ENCODE results near the gene TNFRSF8. TPM values are rescaled to one million over a fixed set of nuclear protein-coding genes. Genes with fewer than 3 reads are reported as not detected.
A peak's percentile ranks its signal among the peaks of the same experiment; 100 is the strongest.

The TNFRSF8 gene
- 0.12 TPM in 1 of 2 replicates, not detected in the other for total RNA-seq (2014; rRNA removed)
- percentile 9 among the genes with signal in this experiment for Bru-seq, nascent RNA
- percentile 15 among the genes with signal in this experiment for BruChase-seq, experiment 1, labeled RNA remaining after a 6-hour chase
- percentile 12 among the genes with signal in this experiment for BruChase-seq, experiment 2, labeled RNA remaining after a 2-hour chase
- long read RNA-seq = 0 reads

- no peak within 1 kb of the TSS for H3K9ac ChIP-seq (ENCODE audit: low read length)
- H3K27me3 ChIP-seq (ENCODE audit: low read length) = peaks cover 21% of the 10 kb centered on the region
- H3F3A ChIP-seq (ENCODE audit: low read length, unreplicated experiment) = no peaks in the 10 kb centered on the region
- ChIA-PET CTCF (no interaction called here), POLR2A (ENCODE audit: unreplicated experiment) (no interaction called here)
- no peak within 1 kb of the TSS for H3K4me2 ChIP-seq (ENCODE audit: low read length)
- BruUV-seq (replicated peaks) = no TSS peak
- TF ChIP-seq CTCF (conservative IDR thresholded peaks at IDR 0.05; ENCODE audit: low read depth, low read length) (no peak), EZH2 (IDR thresholded peaks at IDR 0.05; ENCODE audit: low read length, unreplicated experiment) (no peak), EZH2phosphoT487 (IDR thresholded peaks at IDR 0.05; ENCODE audit: borderline replicate concordance, low read length) (no peak)
- no peak within 1 kb of the TSS for H3K4me3 ChIP-seq (ENCODE audit: low read length)
- H3K36me3 ChIP-seq (ENCODE audit: low read depth, low read length) = no peaks in the 10 kb centered on the region
- no peaks in the 10 kb centered on the region for H3K4me1 ChIP-seq (ENCODE audit: insufficient read depth, low read length)
- no peaks in the 10 kb centered on the region for H3K79me2 ChIP-seq (ENCODE audit: low read length)
- H3K9me2 ChIP-seq (replicated peaks; ENCODE audit: low read length) = no peaks in the 10 kb centered on the region
- ATAC-seq (no peak), DNase-seq (no peak)
- intact Hi-C loops (cut with micrococcal nuclease) = no loop called here
- H3K9me3 ChIP-seq (ENCODE audit: low read length) = no peaks in the 10 kb centered on the region
- H3K27ac ChIP-seq (ENCODE audit: low read length) = no peak within 1 kb of the TSS
- H4K20me1 ChIP-seq (ENCODE audit: low read length) = no peaks in the 10 kb centered on the region
- H2AFZ ChIP-seq (ENCODE audit: low read length) = no peak within 1 kb of the TSS
These were observed at the start of gene TNFRSF8 for GRCh38 chr1:12063141-12064072. Gene TNFRSF8, plus strand, starts transcription at chr1:12063303. Its CDS starts 296 bp downstream, at chr1:12063599.

- Histone ChIP-seq H3K9me2 (replicated peaks; ENCODE audit: low read length) (no peaks in the 10 kb centered on the region), H3K9me3 (ENCODE audit: low read length) (no peaks in the 10 kb centered on the region), H3K79me2 (ENCODE audit: low read length) (no peaks in the 10 kb centered on the region), H3K9ac (ENCODE audit: low read length) (no peak overlapping the region), H3K36me3 (ENCODE audit: low read depth, low read length) (peaks cover 18% of the 10 kb centered on the region; the same call in 1 of the 2 replicates), H3K4me1 (ENCODE audit: insufficient read depth, low read length) (no peaks in the 10 kb centered on the region), H3K27me3 (ENCODE audit: low read length) (no peaks in the 10 kb centered on the region), H3K27ac (ENCODE audit: low read length) (no peak overlapping the region), H3K4me2 (ENCODE audit: low read length) (no peak overlapping the region), H2AFZ (ENCODE audit: low read length) (no peak overlapping the region), H3F3A (ENCODE audit: low read length, unreplicated experiment) (no peaks in the 10 kb centered on the region), H3K4me3 (ENCODE audit: low read length) (no peak overlapping the region), H4K20me1 (ENCODE audit: low read length) (0 out of 2 replicates have a peak, but pooled peaks cover 3% of the 10 kb centered on the region)
- POLR2A ChIA-PET (ENCODE audit: unreplicated experiment) = no interaction called here
- TF ChIP-seq EZH2phosphoT487 (IDR thresholded peaks at IDR 0.05; ENCODE audit: borderline replicate concordance, low read length) (no peak), EZH2 (IDR thresholded peaks at IDR 0.05; ENCODE audit: low read length, unreplicated experiment) (no peak), CTCF (conservative IDR thresholded peaks at IDR 0.05; ENCODE audit: low read depth, low read length) (peak; percentile 26; the same call in 1 of the 2 replicates)
- CTCF ChIA-PET = no interaction called here
- DNase-seq (no peak), ATAC-seq (no peak)
- BruUV-seq (replicated peaks) = no TSS peak
- intact Hi-C loops (cut with micrococcal nuclease) = no loop called here
These were observed 48.7 kb upstream of the TNFRSF8 start for GRCh38 chr1:12014141-12014991.
